K562 (cell line): ENCODE data around the gene CCDC85B. TPM values are rescaled to one million over a fixed set of nuclear protein-coding genes. Genes with fewer than 3 reads are reported as not detected.

ENCODE experiments used
- ATAC-seq: fragments of 200-7000 bp; cut with Tn5 transposase; 3 replicates; pipeline ENCODE4 v1.9.1; 2020; ENCODE audit warnings: moderate library complexity
- BruUV-seq: library from RNA; stranded (reverse); fragments of 400-500 nt; replicated peaks from 2 replicates; lab custom pipeline; 2021; lab: Mats Ljungman, UMichigan
- CTCF ChIA-PET: fragments of 300-600 bp; formaldehyde crosslinking; extraction: SDS; loops from one replicate; lab custom pipeline; 2021; ENCODE audit warnings: low intra/inter-chr PET ratio; lab: Yijun Ruan, JAX
- POLR2A ChIA-PET: fragments of 300-600, 350-650 bp; sonication (Branson Sonifier 250); formaldehyde crosslinking; extraction: SDS; loops from one replicate; lab custom pipeline; 2021; ENCODE audit warnings: antibody characterized with exemption, inconsistent platforms; lab: Yijun Ruan, JAX
- DNase-seq, 4 experiments: peaks; one replicate each; pipeline versions ENCODE4 v3.0.0 to v3.0.0-alpha.2; 2011 to 2018; ENCODE audit warnings: low spot score in 3 of 4, mixed read lengths in 3 of 4; ENCODE audit errors: extremely low read depth in 1 of 4
- FAIRE-seq: peaks from 2 replicates; lab custom pipeline; 2011; peaks lifted over from hg19 to GRCh38; lab: Jason Lieb, UNC
- H2AFZ ChIP-seq: 2 replicates; pipeline ENCODE4 v1.6.0; 2011; ENCODE audit warnings: low read depth, low read length, control low read depth, inconsistent platforms
- H3K27ac ChIP-seq: fragments of 200-600 bp; 3 replicates; pipeline ENCODE4 v1.8.0; 2011; ENCODE audit warnings: low read depth, mild to moderate bottlenecking, control low read depth, inconsistent platforms, low read length, moderate library complexity, mixed read lengths; ENCODE audit errors: extremely low read depth
- H3K27me3 ChIP-seq, 2 experiments: fragments of 300-600 bp in 1 of 2; 2 replicates in 1 of 2; 3 replicates in 1 of 2; pipeline versions ENCODE4 v1.6.0 to v1.8.0; 2011; ENCODE audit warnings: inconsistent platforms in 2 of 2, low read length in 2 of 2, mild to moderate bottlenecking in 1 of 2, mixed read lengths in 1 of 2, moderate library complexity in 1 of 2; ENCODE audit not compliant: control insufficient read depth in 2 of 2, insufficient read depth in 2 of 2
- H3K36me3 ChIP-seq: fragments of 300-600 bp; 3 replicates; pipeline ENCODE4 v1.8.0; 2011; ENCODE audit warnings: mild to moderate bottlenecking, low read length, inconsistent platforms; ENCODE audit not compliant: control insufficient read depth, insufficient read depth
- H3K4me1 ChIP-seq, 2 experiments: fragments of 200-600 bp in 1 of 2; replicated peaks in 1 of 2; 2 replicates in 1 of 2; 3 replicates in 1 of 2; pipeline versions ENCODE4 v1.5.1 to v1.8.0; 2011; ENCODE audit warnings: inconsistent platforms in 2 of 2, low read length in 2 of 2, mild to moderate bottlenecking in 1 of 2, mixed read lengths in 1 of 2, moderate library complexity in 1 of 2; ENCODE audit not compliant: control insufficient read depth in 2 of 2, insufficient read depth in 2 of 2
- H3K4me2 ChIP-seq: 2 replicates; pipeline ENCODE4 v1.6.1; 2011; ENCODE audit warnings: low read length, control low read depth, inconsistent platforms, mixed read lengths; ENCODE audit not compliant: insufficient read depth
- H3K4me3 ChIP-seq: fragments of 200-600 bp; sonication (generic), shearing (Covaris generic); 2 replicates; pipeline ENCODE4 v1.5.1; 2016; ENCODE audit warnings: control low read depth, inconsistent platforms
- H3K79me2 ChIP-seq: fragments of 200-600 bp; 3 replicates; pipeline ENCODE4 v1.8.0; 2011; ENCODE audit warnings: low read length, inconsistent platforms; ENCODE audit not compliant: control insufficient read depth, insufficient read depth
- H3K9ac ChIP-seq, 2 experiments: 2 replicates each; pipeline versions ENCODE4 v1.6.0 to v1.6.1; 2011; ENCODE audit warnings: low read depth in 2 of 2, low read length in 2 of 2, control low read depth in 1 of 2, inconsistent platforms in 1 of 2, mild to moderate bottlenecking in 1 of 2, mixed read lengths in 1 of 2; ENCODE audit not compliant: insufficient read depth in 1 of 2
- H3K9me1 ChIP-seq: one replicate; pipeline ENCODE4 v1.6.0; 2011; ENCODE audit warnings: inconsistent platforms, mild to moderate bottlenecking, low read length, moderate library complexity; ENCODE audit not compliant: control insufficient read depth, insufficient read depth
- H3K9me3 ChIP-seq: replicated peaks from 2 replicates; pipeline ENCODE4 v1.5.1; 2011; ENCODE audit warnings: low read depth, low read length, inconsistent platforms; ENCODE audit not compliant: control insufficient read depth, insufficient read depth
- H4K20me1 ChIP-seq: replicated peaks from 2 replicates; pipeline ENCODE4 v1.6.1; 2011; ENCODE audit warnings: low read length, inconsistent platforms, mixed read lengths; ENCODE audit not compliant: control insufficient read depth, insufficient read depth
- POLR2G ChIP-seq: fragments of 200-400 bp; formaldehyde crosslinking; IDR thresholded peaks from 2 replicates; pipeline ENCODE4 v1.6.1; 2017; ENCODE audit warnings: low read depth, mild to moderate bottlenecking, antibody characterized with exemption, low read length, moderate library complexity
- ZNF174 ChIP-seq: fragments of 250-450 bp; sonication (Bioruptor Pico); IDR thresholded peaks from 2 replicates; pipeline ENCODE4 v1.4.0; 2020; ENCODE audit warnings: mild to moderate bottlenecking
- WGBS: fragments of 100-300 bp; shearing (Covaris generic); methylation state at CpG from one replicate; pipeline ENCODE4 v1.1.6; 2016; ENCODE audit warnings: low coverage, mixed read lengths; ENCODE audit not compliant: insufficient coverage; ENCODE audit errors: missing lambda C conversion rate; 5-methylcytosine and 5-hydroxymethylcytosine counted together
- in situ Hi-C: fragments of 300-500 bp; cut with MboI; formaldehyde crosslinking; loops from 4 replicates; pipeline ENCODE4 v1.15.0; 2018; ENCODE audit warnings: inconsistent platforms, mixed read lengths
- intact Hi-C: fragments of 100-400 bp; cut with micrococcal nuclease; formaldehyde crosslinking; loops from 2 replicates; pipeline ENCODE4 v1.14.2; 2022
- polyA plus RNA-seq, 8 experiments: library from polyadenylated mRNA; depleted of rRNA in 4 of 8; stranded (reverse) in 5 of 8; unstranded in 3 of 8; fragments of >200 nt; fragmentation: Nextera tagmentation in 2 of 8; fragmentation: Illumina TruSeq in 1 of 8; extraction: Ambion mirVana in 2 of 8; extraction: Trizol in 1 of 8; gene quantifications; 2 replicates each; pipeline versions ENCODE4 v1.2.1 to v1.2.3, GENCODE V29; 2011 to 2014; ENCODE audit warnings: inconsistent platforms in 1 of 8, missing spikeins in 1 of 8
- total RNA-seq, 7 experiments: library from RNA; depleted of rRNA in 6 of 7; stranded (reverse); fragments of >200 nt in 6 of 7; fragmentation: Illumina TruSeq in 2 of 7; extraction: Trizol in 2 of 7; gene quantifications; 2 replicates each; pipeline versions ENCODE4 v1.2.1 to v1.2.3, GENCODE V29; 2011 to 2021; ENCODE audit warnings: low replicate concordance in 1 of 7
- TF ChIP-seq, protein P1 (sequence below): fragments of 450-650 bp; IDR thresholded peaks from 2 replicates; pipeline ENCODE4 v1.6.1; 2016; ENCODE audit warnings: low read depth

CCDC85B gene
- total and polyA plus RNA-seq, 9 of the 15 experiments (the other 6 are each of a cell fraction or from before 2014, with no cell fraction given): 0.14 to 138 (median 6.2) TPM

DNA sequence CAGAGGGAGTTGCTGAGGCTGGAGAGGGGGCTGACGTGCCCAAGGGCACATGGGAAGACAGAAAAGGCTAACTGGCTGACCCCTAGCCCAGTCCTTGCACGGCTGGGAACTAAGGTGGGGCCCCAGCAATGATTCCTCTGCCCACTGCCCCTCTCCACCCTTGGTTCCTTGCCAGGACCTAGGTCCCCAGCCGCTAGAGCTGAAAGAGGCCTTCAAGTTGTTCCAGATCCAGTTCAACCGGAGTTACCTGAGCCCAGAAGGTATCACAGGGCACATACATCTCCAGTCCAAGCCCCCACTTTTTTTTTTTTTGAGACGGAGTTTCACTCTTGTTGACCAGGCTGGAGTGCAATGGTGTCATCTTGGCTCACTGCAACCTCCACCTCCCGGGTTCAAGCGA lies 10.4 kb upstream of the CCDC85B start:
- Histone ChIP-seq H3K4me3 (no peak overlapping the region), H3K9ac (peak overlapping the region in 1 of 2 experiments; percentile 77; a peak in 1 of 4 replicates), H3K27me3 (no peaks in the 10 kb centered on the region), H2AFZ (no peak overlapping the region), H3K9me1 (no peaks in the 10 kb centered on the region), H3K4me1 (peaks cover 0 to 23% of the 10 kb centered on the region in 2 experiments; a peak in 3 of 5 replicates), H3K36me3 (peaks cover 29% of the 10 kb centered on the region), H3K9me3 (no peaks in the 10 kb centered on the region), H3K4me2 (no peak overlapping the region), H3K27ac (no peak overlapping the region), H4K20me1 (peaks cover 3% of the 10 kb centered on the region; the same call in 1 of the 2 replicates), H3K79me2 (no peaks in the 10 kb centered on the region)
- TF ChIP-seq ZNF174 (CRISPR knock-in tag) (no peak), POLR2G (peak; percentile 2; the same call in 1 of the 2 replicates)
- in situ Hi-C loops (loop anchor here (5.0 kb wide), 1 partner anchor 107 kb away; no protein-coding TSS in a partner anchor), intact Hi-C loops (no loop called here)
- no TSS peak for BruUV-seq
- ChIA-PET POLR2A (interaction anchor here (0.6 to 14.4 kb wide), 5 partner anchors 8 to 20 kb away, joined by 3 to 147 read pairs (median 6); partner anchors contain the start of genes CCDC85B and FIBP), CTCF (no interaction called here)
- no peak for DNase-seq
- WGBS: 61% methylated on average over 7 of the region's 7 CpGs
- no peak for FAIRE-seq
- ATAC-seq: no peak

DNA sequence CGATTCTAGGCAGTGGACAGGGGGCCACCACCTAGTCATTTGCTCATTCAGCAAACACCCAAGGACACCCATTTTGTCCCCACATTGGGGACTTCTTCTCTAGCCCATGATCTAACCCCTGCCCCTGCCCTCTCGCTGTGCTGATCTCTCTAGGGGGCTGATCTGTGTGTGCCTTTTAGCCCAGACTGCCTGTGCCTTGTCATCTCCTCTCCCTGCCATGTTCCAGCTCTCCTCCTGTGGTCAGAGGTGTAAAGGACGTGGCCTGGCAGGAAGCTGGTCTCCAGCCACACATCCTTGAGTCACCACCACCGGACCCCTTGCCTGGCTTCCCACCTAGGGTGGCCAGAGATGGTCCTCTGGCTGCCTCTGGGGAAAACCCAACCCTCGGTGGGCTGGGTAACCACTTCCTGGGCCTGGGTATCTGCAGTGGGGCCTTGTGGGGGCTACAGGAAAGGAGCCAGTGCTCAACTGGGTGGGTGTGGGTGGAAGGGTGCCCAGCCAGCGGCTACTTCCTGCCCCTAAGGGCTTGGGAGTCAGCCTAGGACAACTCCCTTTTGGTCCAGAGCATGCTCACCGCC lies 9.5 kb upstream of the CCDC85B start:
- H3K4me3 ChIP-seq: no peak overlapping the region
- H3K27ac ChIP-seq: no peak overlapping the region
- no peak for ATAC-seq
- H3K79me2 ChIP-seq: no peaks in the 10 kb centered on the region
- peak; percentile 51 for TF ChIP-seq POLR2G
- TF ChIP-seq, protein P1, sequence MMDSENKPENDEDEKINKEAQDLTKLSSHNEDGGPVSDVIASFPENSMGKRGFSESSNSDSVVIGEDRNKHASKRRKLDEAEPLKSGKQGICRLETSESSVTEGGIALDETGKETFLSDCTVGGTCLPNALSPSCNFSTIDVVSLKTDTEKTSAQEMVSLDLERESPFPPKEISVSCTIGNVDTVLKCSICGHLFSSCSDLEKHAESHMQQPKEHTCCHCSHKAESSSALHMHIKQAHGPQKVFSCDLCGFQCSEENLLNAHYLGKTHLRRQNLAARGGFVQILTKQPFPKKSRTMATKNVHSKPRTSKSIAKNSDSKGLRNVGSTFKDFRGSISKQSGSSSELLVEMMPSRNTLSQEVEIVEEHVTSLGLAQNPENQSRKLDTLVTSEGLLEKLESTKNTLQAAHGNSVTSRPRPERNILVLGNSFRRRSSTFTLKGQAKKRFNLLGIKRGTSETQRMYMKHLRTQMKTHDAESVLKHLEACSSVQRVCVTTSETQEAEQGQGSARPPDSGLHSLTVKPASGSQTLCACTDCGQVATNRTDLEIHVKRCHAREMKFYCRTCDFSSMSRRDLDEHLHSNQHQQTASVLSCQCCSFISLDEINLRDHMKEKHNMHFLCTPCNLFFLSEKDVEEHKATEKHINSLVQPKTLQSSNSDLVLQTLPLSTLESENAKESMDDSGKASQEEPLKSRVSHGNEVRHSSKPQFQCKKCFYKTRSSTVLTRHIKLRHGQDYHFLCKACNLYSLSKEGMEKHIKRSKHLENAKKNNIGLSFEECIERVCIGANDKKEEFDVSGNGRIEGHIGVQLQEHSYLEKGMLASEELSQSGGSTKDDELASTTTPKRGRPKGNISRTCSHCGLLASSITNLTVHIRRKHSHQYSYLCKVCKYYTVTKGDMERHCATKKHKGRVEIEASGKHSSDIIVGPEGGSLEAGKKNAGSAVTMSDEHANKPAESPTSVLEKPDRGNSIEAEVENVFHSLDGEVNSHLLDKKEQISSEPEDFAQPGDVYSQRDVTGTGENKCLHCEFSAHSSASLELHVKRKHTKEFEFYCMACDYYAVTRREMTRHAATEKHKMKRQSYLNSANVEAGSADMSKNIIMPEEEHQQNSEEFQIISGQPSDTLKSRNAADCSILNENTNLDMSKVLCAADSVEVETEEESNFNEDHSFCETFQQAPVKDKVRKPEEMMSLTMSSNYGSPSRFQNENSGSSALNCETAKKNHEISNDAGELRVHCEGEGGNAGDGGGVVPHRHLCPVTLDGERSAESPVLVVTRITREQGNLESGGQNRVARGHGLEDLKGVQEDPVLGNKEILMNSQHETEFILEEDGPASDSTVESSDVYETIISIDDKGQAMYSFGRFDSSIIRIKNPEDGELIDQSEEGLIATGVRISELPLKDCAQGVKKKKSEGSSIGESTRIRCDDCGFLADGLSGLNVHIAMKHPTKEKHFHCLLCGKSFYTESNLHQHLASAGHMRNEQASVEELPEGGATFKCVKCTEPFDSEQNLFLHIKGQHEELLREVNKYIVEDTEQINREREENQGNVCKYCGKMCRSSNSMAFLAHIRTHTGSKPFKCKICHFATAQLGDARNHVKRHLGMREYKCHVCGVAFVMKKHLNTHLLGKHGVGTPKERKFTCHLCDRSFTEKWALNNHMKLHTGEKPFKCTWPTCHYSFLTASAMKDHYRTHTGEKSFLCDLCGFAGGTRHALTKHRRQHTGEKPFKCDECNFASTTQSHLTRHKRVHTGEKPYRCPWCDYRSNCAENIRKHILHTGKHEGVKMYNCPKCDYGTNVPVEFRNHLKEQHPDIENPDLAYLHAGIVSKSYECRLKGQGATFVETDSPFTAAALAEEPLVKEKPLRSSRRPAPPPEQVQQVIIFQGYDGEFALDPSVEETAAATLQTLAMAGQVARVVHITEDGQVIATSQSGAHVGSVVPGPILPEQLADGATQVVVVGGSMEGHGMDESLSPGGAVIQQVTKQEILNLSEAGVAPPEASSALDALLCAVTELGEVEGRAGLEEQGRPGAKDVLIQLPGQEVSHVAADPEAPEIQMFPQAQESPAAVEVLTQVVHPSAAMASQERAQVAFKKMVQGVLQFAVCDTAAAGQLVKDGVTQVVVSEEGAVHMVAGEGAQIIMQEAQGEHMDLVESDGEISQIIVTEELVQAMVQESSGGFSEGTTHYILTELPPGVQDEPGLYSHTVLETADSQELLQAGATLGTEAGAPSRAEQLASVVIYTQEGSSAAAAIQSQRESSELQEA: no peak
- FAIRE-seq: no peak
- H3K36me3 ChIP-seq: peaks cover 38% of the 10 kb centered on the region
- H2AFZ ChIP-seq: no peak overlapping the region
- DNase-seq: no peak
- H3K9me1 ChIP-seq: no peaks in the 10 kb centered on the region
- peaks cover 3% of the 10 kb centered on the region; the same call in 1 of the 2 replicates for H4K20me1 ChIP-seq
- ChIA-PET POLR2A (interaction anchor here (1.5 to 14.4 kb wide), 6 partner anchors 8 to 21 kb away, joined by 6 to 147 read pairs (median 7); partner anchors contain the start of genes CCDC85B, FIBP and MUS81), CTCF (no interaction called here)
- in situ Hi-C loops: loop anchor here (5.0 kb wide), 1 partner anchor 106 kb away; no protein-coding TSS in a partner anchor
- WGBS: 65% methylated on average over 7 of the region's 7 CpGs
- BruUV-seq: no TSS peak
- intact Hi-C loops: no loop called here
- no peaks in the 10 kb centered on the region for H3K27me3 ChIP-seq
- no peak overlapping the region for H3K4me2 ChIP-seq
- H3K9ac ChIP-seq: peak overlapping the region in 1 of 2 experiments; percentile 55; a peak in 2 of 4 replicates
- H3K9me3 ChIP-seq: no peaks in the 10 kb centered on the region
- H3K4me1 ChIP-seq: peaks cover 0 to 24% of the 10 kb centered on the region in 2 experiments; a peak in 3 of 5 replicates
